ENCODE results near the gene SLC1A1. TPM values are rescaled to one million over a fixed set of nuclear protein-coding genes. Genes with fewer than 3 reads are reported as not detected.
A peak's percentile ranks its signal among the peaks of the same experiment; 100 is the strongest.
"Not testable (repeated sequence)": the region's sequence is repeated elsewhere in the genome, so short reads cannot be mapped to it uniquely, and the experiment has no call there.

The SLC1A1 gene
- total RNA-seq, 1 experiment from 2014 or later: 15.8 TPM

- no peak for DNase-seq (ENCODE audit: low read depth)
Observed at GRCh38 chr9:4506490-4506889, 16.2 kb downstream of the SLC1A1 start.

- DNase-seq (ENCODE audit: low read depth): no peak
Observed at GRCh38 chr9:4507306-4508130, 17.2 kb downstream of the SLC1A1 start.

GRCh38 chr9:4508246-4508906, 18.1 kb downstream of the SLC1A1 start:
- peak; percentile 75 for DNase-seq (ENCODE audit: low read depth)

GRCh38 chr9:4508907-4509589, 18.8 kb downstream of the SLC1A1 start:
- peak; percentile 48 for DNase-seq (ENCODE audit: low read depth)

GRCh38 chr9:4509590-4509984, 19.3 kb downstream of the SLC1A1 start:
- DNase-seq (ENCODE audit: low read depth): no peak

GRCh38 chr9:4510546-4511322, 20.5 kb downstream of the SLC1A1 start:
- DNase-seq (ENCODE audit: low read depth): no peak

- DNase-seq (ENCODE audit: low read depth): no peak
Observed at GRCh38 chr9:4514252-4515128, 24.2 kb downstream of the SLC1A1 start.

GRCh38 chr9:4515958-4516375, 25.7 kb downstream of the SLC1A1 start:
- no peak for DNase-seq (ENCODE audit: low read depth)

- DNase-seq (ENCODE audit: low read depth): peak; percentile 46
Observed at GRCh38 chr9:4517274-4517673, 27.0 kb downstream of the SLC1A1 start.

GRCh38 chr9:4519604-4520003, 29.3 kb downstream of the SLC1A1 start:
- no peak for DNase-seq (ENCODE audit: low read depth)

- no peak for DNase-seq (ENCODE audit: low read depth)
Observed at GRCh38 chr9:4520055-4520454, 29.8 kb downstream of the SLC1A1 start.

GRCh38 chr9:4530375-4530774, 40.1 kb downstream of the SLC1A1 start:
- peak; percentile 59 for DNase-seq (ENCODE audit: low read depth)

GRCh38 chr9:4530831-4531230, 40.6 kb downstream of the SLC1A1 start:
- peak; percentile 80 for DNase-seq (ENCODE audit: low read depth)

- not testable (repeated sequence) for DNase-seq (ENCODE audit: low read depth)
Observed at GRCh38 chr9:4531355-4531754, 41.1 kb downstream of the SLC1A1 start.

- DNase-seq (ENCODE audit: low read depth): not testable (repeated sequence)
Observed at GRCh38 chr9:4533881-4534280, 43.6 kb downstream of the SLC1A1 start.

GRCh38 chr9:4536196-4536595, 45.9 kb downstream of the SLC1A1 start:
- DNase-seq (ENCODE audit: low read depth): not testable (repeated sequence)

- peak; percentile 56 for DNase-seq (ENCODE audit: low read depth)
Observed at GRCh38 chr9:4537581-4537980, 47.3 kb downstream of the SLC1A1 start.

- no peak for DNase-seq (ENCODE audit: low read depth)
Observed at GRCh38 chr9:4538107-4538506, 47.8 kb downstream of the SLC1A1 start.

- no peak for DNase-seq (ENCODE audit: low read depth)
Observed at GRCh38 chr9:4538621-4539020, 48.4 kb downstream of the SLC1A1 start.

GRCh38 chr9:4540425-4540824, 50.2 kb downstream of the SLC1A1 start:
- DNase-seq (ENCODE audit: low read depth): no peak

GRCh38 chr9:4541281-4541680, 51.0 kb downstream of the SLC1A1 start:
- DNase-seq (ENCODE audit: low read depth): no peak
